Measurements from ENCODE around the gene SP140. TPM values are rescaled to one million over a fixed set of nuclear protein-coding genes. Genes with fewer than 3 reads are reported as not detected.

SP140 gene
- total and polyA plus RNA-seq, 2 experiments from 2014 or later: not detected

GRCh38 chr2:230217424-230217823 is 8.1 kb upstream of the SP140 start:
- TF ChIP-seq EZH2 (IDR thresholded peaks at IDR 0.05; ENCODE audit: insufficient read depth, poor library complexity, severe bottlenecking) (no peak), EZH2phosphoT487 (IDR thresholded peaks at IDR 0.05; ENCODE audit: insufficient read depth, low read depth) (no peak)
- DNase-seq: no peak
- no peaks in the 10 kb centered on the region for H3F3A ChIP-seq (ENCODE audit: insufficient read depth)
- H3K4me1 ChIP-seq (ENCODE audit: insufficient read depth): peaks cover 5% of the 10 kb centered on the region
- 0 out of 2 replicates have a peak, but pooled peaks cover 3% of the 10 kb centered on the region for H3K36me3 ChIP-seq (ENCODE audit: low read depth)
- H3K4me3 ChIP-seq: no peak overlapping the region
- H4K20me1 ChIP-seq (ENCODE audit: insufficient read depth): no peaks in the 10 kb centered on the region
- H3K79me2 ChIP-seq (ENCODE audit: insufficient read depth): 0 out of 2 replicates have a peak, but pooled peaks cover 8% of the 10 kb centered on the region
- 74 to 76% methylated on average over 3 of the region's 3 CpGs for WGBS, 2 experiments (ENCODE audit: low coverage in 1 of 2, low lambda C conversion rate in 2 of 2, missing lambda C conversion rate in 2 of 2)
- no peak overlapping the region for H3K27ac ChIP-seq
- in situ Hi-C loops (cut with MboI): no loop called here
- H3K27me3 ChIP-seq (replicated peaks; ENCODE audit: insufficient read depth): no peaks in the 10 kb centered on the region
- no peak overlapping the region for H3K9ac ChIP-seq
- H3K9me3 ChIP-seq (ENCODE audit: low read depth): no peaks in the 10 kb centered on the region
- H3K9me2 ChIP-seq (ENCODE audit: insufficient read depth): no peaks in the 10 kb centered on the region
- H3K4me2 ChIP-seq (ENCODE audit: unreplicated experiment): no peak overlapping the region
- no peak overlapping the region for H2AFZ ChIP-seq

GRCh38 chr2:230218421-230218820 is 7.1 kb upstream of the SP140 start:
- 35 to 36% methylated on average over 2 of the region's 2 CpGs for WGBS, 2 experiments (ENCODE audit: low coverage in 1 of 2, low lambda C conversion rate in 2 of 2, missing lambda C conversion rate in 2 of 2)
- peak overlapping the region; percentile 93 for H3K4me2 ChIP-seq (ENCODE audit: unreplicated experiment)
- no peaks in the 10 kb centered on the region for H3K27me3 ChIP-seq (replicated peaks; ENCODE audit: insufficient read depth)
- peak overlapping the region; percentile 99 for H3K4me3 ChIP-seq
- peak; percentile 2 for DNase-seq
- H4K20me1 ChIP-seq (ENCODE audit: insufficient read depth): no peaks in the 10 kb centered on the region
- H3K79me2 ChIP-seq (ENCODE audit: insufficient read depth): 0 out of 2 replicates have a peak, but pooled peaks cover 8% of the 10 kb centered on the region
- H3F3A ChIP-seq (ENCODE audit: insufficient read depth): no peaks in the 10 kb centered on the region
- H3K4me1 ChIP-seq (ENCODE audit: insufficient read depth): peaks cover 5% of the 10 kb centered on the region
- no peaks in the 10 kb centered on the region for H3K9me2 ChIP-seq (ENCODE audit: insufficient read depth)
- H3K9ac ChIP-seq: no peak overlapping the region
- 0 out of 2 replicates have a peak overlapping the region, but pooled peaks have one; percentile 98 for H2AFZ ChIP-seq
- in situ Hi-C loops (cut with MboI): no loop called here
- H3K9me3 ChIP-seq (ENCODE audit: low read depth): no peaks in the 10 kb centered on the region
- H3K27ac ChIP-seq: no peak overlapping the region
- TF ChIP-seq EZH2phosphoT487 (IDR thresholded peaks at IDR 0.05; ENCODE audit: insufficient read depth, low read depth) (no peak), EZH2 (IDR thresholded peaks at IDR 0.05; ENCODE audit: insufficient read depth, poor library complexity, severe bottlenecking) (no peak)
- H3K36me3 ChIP-seq (ENCODE audit: low read depth): 0 out of 2 replicates have a peak, but pooled peaks cover 3% of the 10 kb centered on the region

DNA sequence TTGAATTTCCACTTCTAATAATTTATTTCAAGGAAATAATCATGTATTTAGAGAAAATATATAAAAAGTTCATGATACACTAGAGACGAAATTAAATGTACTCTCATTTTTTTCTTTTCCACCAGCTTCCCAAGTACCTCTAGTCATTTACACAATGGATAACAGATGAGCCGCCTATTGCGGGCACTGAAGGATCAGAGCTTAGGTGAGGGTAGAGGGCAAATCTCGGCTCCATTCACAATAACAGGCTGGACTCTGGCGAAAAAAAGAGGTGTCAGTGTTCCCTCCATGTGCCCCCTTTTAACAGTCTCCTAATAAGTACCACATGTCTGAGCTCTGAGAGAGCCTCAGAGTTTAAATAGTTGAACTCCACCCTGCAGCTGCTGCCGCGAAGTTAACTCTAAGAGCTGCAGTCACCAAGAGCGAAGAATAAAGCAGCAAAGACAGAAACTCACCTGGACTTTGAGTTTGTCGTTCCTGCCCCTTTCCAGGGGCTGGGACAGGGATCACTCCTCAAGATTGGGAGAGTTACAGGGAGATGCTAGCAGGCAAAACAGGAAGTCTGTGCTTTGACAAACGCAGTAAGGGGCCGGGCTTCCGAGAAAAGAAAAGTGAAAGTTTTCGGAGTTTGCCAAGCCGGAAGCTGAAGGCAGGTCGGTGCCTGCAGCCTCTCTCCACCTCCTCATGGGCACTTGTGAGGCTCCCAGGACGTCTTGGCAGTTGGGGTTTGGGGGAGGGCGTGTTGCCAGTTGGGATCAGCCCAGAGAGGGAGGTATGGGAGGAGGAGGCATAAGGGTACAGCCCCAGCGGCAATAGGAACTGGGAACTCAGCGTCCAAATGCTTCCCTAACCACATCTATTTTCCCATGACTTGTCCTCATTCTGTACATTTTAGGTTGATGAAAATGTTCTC is 5.9 kb upstream of the SP140 start, which contains the start of gene SP110:
TSS of gene SP110 (minus strand) at position 566 of the 913 bp plus-strand sequence. CDS start 3,057 bp downstream, outside the sequence.
- peak within 1 kb of the TSS; percentile 79 for H3K9ac ChIP-seq
- 0% methylated on average over 19 of the region's 19 CpGs for WGBS, 2 experiments (ENCODE audit: low coverage in 1 of 2, low lambda C conversion rate in 2 of 2, missing lambda C conversion rate in 2 of 2)
- no peaks in the 10 kb centered on the region for H3F3A ChIP-seq (ENCODE audit: insufficient read depth)
- in situ Hi-C loops (cut with MboI): no loop called here
- no peaks in the 10 kb centered on the region for H3K9me2 ChIP-seq (ENCODE audit: insufficient read depth)
- peak within 1 kb of the TSS; percentile 98 for H2AFZ ChIP-seq
- peaks cover 5% of the 10 kb centered on the region for H3K4me1 ChIP-seq (ENCODE audit: insufficient read depth)
- 0 out of 2 replicates have a peak, but pooled peaks cover 8% of the 10 kb centered on the region for H3K79me2 ChIP-seq (ENCODE audit: insufficient read depth)
- no peaks in the 10 kb centered on the region for H3K27me3 ChIP-seq (replicated peaks; ENCODE audit: insufficient read depth)
- peak within 1 kb of the TSS; percentile 93 for H3K4me2 ChIP-seq (ENCODE audit: unreplicated experiment)
- H3K9me3 ChIP-seq (ENCODE audit: low read depth): no peaks in the 10 kb centered on the region
- no peaks in the 10 kb centered on the region for H4K20me1 ChIP-seq (ENCODE audit: insufficient read depth)
- peak within 1 kb of the TSS; percentile 99 for H3K4me3 ChIP-seq
- TF ChIP-seq EZH2phosphoT487 (IDR thresholded peaks at IDR 0.05; ENCODE audit: insufficient read depth, low read depth) (no peak), EZH2 (IDR thresholded peaks at IDR 0.05; ENCODE audit: insufficient read depth, poor library complexity, severe bottlenecking) (no peak)
- H3K27ac ChIP-seq: peak within 1 kb of the TSS; percentile 50
- DNase-seq: peak; percentile 88
- H3K36me3 ChIP-seq (ENCODE audit: low read depth): 0 out of 2 replicates have a peak, but pooled peaks cover 3% of the 10 kb centered on the region

DNA sequence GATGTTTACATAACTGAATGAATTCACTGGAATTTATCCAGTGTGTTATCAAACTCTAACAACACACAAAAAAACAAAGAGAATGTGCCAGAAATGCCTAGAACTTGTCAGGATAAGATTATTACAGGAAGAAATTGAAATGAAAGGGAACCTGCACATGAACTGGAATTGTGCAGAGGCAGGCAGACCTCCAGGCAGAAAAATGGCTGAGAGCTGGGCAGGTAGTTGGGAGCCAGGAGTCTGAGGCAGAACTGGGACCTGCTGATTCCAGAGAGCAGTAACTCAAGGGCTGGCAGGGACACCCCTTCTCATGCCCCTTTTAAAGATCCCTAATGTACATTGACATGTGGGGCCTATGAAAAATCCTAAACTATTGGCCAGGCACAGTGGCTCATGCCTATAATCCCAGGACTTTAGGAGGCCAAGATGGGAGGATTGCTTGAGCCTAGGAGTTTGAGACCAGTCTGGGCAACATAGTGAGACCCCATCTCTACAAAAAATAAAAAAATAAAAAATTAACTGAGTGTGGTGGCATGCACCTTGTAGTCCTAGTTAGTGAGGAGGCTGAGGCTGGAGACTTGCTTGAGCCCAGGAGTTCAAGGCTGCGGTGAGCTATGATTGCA is 5.1 kb upstream of the SP140 start:
- Histone ChIP-seq H3K36me3 (ENCODE audit: low read depth) (0 out of 2 replicates have a peak, but pooled peaks cover 3% of the 10 kb centered on the region), H3K27ac (peak overlapping the region; percentile 50), H3F3A (ENCODE audit: insufficient read depth) (no peaks in the 10 kb centered on the region), H2AFZ (peak overlapping the region; percentile 98), H3K4me3 (peak overlapping the region; percentile 99), H3K9me3 (ENCODE audit: low read depth) (no peaks in the 10 kb centered on the region), H3K9me2 (ENCODE audit: insufficient read depth) (no peaks in the 10 kb centered on the region), H3K9ac (peak overlapping the region; percentile 79), H3K4me1 (ENCODE audit: insufficient read depth) (peaks cover 5% of the 10 kb centered on the region), H3K4me2 (ENCODE audit: unreplicated experiment) (peak overlapping the region; percentile 93), H3K27me3 (replicated peaks; ENCODE audit: insufficient read depth) (no peaks in the 10 kb centered on the region), H3K79me2 (ENCODE audit: insufficient read depth) (0 out of 2 replicates have a peak, but pooled peaks cover 8% of the 10 kb centered on the region), H4K20me1 (ENCODE audit: insufficient read depth) (no peaks in the 10 kb centered on the region)
- DNase-seq: no peak
- in situ Hi-C loops (cut with MboI): no loop called here
- 94 to 100% methylated on average over 1 of the region's 1 CpG for WGBS, 2 experiments (ENCODE audit: low coverage in 1 of 2, low lambda C conversion rate in 2 of 2, missing lambda C conversion rate in 2 of 2)
- TF ChIP-seq EZH2phosphoT487 (IDR thresholded peaks at IDR 0.05; ENCODE audit: insufficient read depth, low read depth): no peak
- no peak for TF ChIP-seq EZH2 (IDR thresholded peaks at IDR 0.05; ENCODE audit: insufficient read depth, poor library complexity, severe bottlenecking)

Measured in GM23248 (cell line).